DMS 273 (cell line): ENCODE results near the gene MUTYH.
A peak's percentile ranks its signal among the peaks of the same experiment; 100 is the strongest.

ENCODE experiments used
- DNase-seq: peaks from one replicate; lab custom pipeline; 2025; ENCODE audit not compliant: unreplicated experiment; lab: John Stamatoyannopoulos, UW

The MUTYH gene

DNA sequence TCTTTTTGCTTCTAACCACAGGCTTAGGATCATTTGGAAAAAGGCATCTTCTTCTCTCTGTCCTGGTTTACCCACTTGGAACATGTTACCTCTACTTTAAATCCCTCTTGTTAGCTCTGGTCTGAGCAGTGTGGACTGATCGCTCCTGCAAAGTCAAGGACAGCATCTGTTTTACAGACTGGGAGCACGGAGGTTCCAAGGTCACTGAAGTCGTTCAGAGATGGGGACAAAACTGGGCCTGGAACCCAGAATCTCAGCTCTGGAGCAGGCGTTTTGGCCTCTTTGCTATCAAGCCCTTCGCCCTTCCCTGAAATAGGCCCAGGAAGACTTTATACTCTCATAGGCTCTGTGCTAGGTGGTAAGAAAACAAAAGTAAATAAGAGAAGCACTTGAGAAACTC, 11.3 kb upstream of the MUTYH start:
- DNase-seq, result no peak

DNA sequence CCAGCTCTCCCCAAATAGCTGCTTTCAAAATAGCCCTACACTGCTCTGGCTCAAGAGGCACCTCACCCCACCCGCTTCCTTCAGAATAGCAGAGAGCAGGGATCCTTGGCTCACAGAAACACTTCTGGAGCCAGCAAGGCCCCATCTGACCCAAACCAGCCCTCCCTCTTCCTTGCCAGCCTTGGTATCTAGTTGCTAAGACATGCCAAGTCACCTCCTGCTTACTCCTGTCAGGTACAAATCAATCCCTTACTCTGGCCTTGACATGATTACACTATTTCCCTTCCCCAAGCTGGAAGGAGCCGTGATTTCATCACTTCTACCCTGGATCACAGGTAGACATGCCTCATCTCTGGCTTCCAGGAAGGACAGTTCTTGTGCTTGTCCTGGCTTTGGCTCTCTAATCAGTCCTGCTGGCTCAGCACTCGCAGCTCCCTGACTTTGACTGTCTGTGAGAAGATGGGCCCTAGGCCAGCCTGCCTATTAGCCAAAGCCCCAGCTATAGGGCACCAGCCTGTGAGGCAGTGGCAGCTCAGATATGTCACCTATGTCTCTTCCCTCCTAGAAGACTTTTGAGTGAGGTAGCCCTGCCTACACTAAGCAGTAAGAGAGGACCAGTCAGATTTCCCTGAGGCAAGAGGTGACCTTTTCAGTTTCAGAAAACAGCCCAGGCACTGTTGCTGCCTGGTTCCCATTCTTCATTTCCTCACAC, 8.9 kb upstream of the MUTYH start:
- no peak for DNase-seq

- no peak for DNase-seq
Observed at GRCh38 chr1:45348609-45348965, 8.3 kb upstream of the MUTYH start.

- no peak for DNase-seq
Observed at GRCh38 chr1:45348020-45348419, 7.8 kb upstream of the MUTYH start.

- DNase-seq, result no peak
Observed at GRCh38 chr1:45346473-45346872, 6.2 kb upstream of the MUTYH start.

- no peak for DNase-seq
Observed at GRCh38 chr1:45345014-45345413, 4.8 kb upstream of the MUTYH start.

- DNase-seq, result no peak
Observed at GRCh38 chr1:45344499-45344898, 4.3 kb upstream of the MUTYH start.

GRCh38 chr1:45340816-45341466, 701 bp upstream of the MUTYH start:
- peak; percentile 44 for DNase-seq

DNA sequence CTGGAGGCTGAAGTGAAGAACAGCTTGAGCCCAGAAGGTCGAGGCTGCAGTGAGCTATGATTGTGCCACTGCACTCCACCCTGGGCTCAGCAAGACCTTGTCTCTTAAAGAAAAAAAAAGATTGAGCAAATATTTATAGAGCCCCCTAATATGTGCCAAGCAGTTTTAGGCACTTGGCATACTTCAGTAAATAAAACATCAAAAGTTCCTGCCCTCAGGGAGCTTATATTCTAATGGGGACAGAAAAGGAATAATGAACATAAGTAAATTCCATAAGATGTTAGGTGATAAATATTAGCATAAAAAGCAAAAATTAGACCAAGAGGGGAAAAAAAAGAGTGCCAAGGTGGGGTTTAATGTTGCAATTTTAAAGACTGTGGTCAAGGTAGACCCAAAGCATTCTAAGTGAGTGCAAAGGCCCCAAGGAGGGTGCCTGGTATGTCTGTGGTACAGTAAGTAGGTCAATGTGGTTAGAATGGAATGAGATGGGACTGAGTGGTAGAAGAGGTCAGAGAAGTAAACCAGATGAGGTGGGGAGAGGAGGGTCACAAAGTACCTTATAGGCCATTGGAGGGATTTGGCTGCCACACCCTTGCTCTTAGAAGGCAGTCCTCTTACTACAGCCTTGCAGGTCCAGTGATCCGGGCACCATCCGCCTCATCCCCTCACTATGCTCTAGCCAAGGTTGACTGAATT, 2.5 kb downstream of the MUTYH start:
- DNase-seq, result no peak

- no peak for DNase-seq
Observed at GRCh38 chr1:45335855-45336324, 4.3 kb downstream of the MUTYH start.

- DNase-seq, result no peak
Observed at GRCh38 chr1:45334308-45335245, 5.7 kb downstream of the MUTYH start.

DNA sequence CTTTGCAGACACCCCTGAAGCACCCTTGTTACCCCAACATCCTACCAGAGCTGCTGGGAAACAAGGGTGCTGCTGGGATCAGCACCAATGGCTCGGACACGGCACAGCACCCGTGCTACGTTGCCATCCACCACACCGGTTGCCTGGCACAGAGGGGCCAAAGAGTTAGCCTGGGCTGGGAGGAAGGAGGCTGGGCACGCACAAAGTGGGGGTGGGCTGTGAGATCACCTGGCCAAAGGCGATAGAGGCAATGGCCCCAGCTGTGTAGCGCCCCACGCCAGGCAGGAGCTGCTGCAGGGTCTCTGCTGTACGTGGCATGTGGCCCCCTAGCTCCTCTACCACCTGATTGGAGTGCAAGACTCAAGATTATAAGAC, 7.9 kb downstream of the MUTYH start:
- DNase-seq, result no peak

DNA sequence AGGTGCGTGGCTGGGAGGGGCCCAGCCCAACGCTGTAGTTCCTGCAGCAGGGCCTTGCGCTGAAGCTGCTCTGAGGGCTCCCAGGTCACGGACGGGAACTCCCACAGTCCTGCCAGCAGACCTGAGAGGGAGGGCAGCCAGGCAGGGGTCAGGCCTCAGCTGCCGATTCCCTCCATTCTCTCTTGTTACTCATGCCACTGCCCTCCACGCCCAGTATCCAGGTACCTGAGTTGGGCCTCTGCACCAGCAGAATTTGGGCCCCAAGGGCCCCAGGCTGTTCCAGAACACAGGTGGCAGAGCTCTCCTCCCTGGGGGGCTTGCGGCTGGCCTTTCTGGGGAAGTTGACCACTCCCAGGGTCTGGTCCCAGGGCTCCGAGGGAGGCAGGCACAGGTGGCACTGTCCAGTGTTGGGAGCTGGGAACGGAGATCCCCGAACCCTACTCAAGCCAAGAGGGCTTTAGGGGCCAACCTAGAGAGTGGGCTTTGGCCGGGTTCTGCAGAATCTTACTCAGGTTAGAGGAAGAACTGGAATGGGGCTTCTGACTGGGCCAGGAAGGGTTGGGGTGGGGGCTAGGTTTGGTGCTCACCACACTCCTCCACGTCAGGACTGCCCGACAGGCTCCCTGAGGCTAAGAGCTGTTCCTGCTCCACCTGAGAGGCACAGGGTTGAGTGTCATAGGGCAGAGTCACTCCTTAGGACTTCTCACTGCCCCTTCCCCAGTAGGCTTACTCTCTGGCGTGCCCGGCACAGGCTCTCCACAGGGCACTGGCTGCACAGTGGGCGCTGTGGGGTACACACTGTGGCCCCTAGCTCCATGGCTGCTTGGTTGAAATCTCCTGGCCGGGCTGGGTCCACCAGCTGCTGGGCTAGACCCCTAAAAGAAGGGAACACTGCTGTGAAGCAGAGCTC, 8.5 kb downstream of the MUTYH start:
- DNase-seq, result no peak

DNA sequence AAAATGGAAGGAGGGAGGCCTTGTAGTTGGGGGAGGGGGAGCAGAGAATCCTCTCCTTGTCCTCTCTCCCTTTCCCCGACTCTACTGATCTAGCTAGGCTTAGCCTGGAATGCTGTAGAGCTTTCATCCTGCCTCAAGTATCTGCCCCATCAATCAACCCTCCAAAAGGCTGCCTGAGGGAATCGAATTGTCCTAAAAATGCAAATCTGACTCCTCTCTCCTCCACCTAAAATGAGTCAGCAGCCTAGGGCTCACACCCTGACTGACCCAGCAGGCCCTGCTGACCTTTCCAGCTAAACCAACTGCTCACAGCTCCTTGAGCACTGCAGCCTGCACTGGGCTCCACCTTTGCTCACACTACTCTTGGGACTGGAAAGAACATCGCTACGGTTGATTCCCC, 10.8 kb downstream of the MUTYH start:
- no peak for DNase-seq

- peak; percentile 54 for DNase-seq
Observed at GRCh38 chr1:45328680-45329079, 11.6 kb downstream of the MUTYH start.

- DNase-seq, result peak; percentile 74
Observed at GRCh38 chr1:45327644-45328515, 12.4 kb downstream of the MUTYH start.

GRCh38 chr1:45326627-45327623, 13.3 kb downstream of the MUTYH start, which contains the start of gene HPDL:
HPDL (plus strand) TSS chr1:45326895; CDS start chr1:45327149, 254 bp downstream.
- DNase-seq, result peak; percentile 83
